Renal cortex interstitium (tissue), 11 donors: Measurements from ENCODE around the gene BCL7A. TPM values are rescaled to one million over a fixed set of nuclear protein-coding genes. Genes with fewer than 3 reads are reported as not detected.

Source experiments
- DNase-seq, 11 donors: peaks; one replicate each; pipeline ENCODE4 v3.0.0-alpha.2; 2013; ENCODE audit warnings: low read depth in 9 of 11, low spot score in 4 of 11; ENCODE audit errors: extremely low read depth in 1 of 11
- polyA plus RNA-seq, 3 donors: library from polyadenylated mRNA; unstranded; fragments of 120-200 nt; gene quantifications; one replicate each; pipeline ENCODE4 v1.2.1, GENCODE V29; 2013; ENCODE audit not compliant: insufficient read length in 3 of 3

The BCL7A gene
- polyA plus RNA-seq, 3 donors, result 37.5 to 41.7 (median 41.3) TPM

DNA sequence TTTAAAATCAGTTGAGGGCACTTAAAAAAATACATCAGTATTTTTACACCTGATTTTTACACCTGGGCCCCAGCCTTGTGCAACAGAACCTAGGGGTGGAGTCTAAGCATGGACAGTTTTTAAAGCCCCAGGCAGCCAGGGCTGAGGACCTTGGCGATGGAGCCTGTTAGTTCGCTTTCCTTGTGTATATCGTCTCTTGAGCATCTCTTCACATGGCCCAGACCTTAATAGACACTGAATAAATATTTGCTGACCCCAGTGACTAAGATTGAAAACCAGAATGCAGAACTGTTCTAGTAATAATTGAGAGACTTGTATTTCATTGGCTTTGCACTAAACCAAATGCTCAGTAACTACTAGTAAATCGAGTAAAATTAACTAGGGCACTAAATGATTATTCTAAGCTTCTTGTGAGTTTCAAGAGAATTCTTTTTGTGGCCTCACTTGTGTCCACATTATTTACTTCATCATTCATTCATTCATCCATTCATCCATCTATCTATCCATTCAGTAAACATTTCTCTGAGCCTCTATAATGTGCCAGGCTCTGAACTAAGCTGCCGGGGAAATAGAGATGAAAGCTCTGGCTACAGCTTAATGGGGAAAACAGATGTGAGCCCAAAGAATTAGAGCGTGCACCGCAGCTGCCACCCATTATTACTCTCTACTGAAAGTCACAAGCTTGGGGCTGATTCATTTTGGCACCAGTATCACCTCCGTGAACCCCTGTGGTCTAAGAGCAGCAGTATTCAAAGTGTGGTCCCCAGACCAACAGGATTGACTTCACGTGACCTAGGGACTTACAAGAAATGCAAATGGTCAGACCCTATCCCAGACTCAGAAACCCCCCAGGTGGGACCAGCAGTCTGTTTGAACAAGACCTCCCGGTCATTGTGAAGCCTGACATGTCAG, 30.7 kb upstream of the BCL7A start:
- DNase-seq, result no peak

DNA sequence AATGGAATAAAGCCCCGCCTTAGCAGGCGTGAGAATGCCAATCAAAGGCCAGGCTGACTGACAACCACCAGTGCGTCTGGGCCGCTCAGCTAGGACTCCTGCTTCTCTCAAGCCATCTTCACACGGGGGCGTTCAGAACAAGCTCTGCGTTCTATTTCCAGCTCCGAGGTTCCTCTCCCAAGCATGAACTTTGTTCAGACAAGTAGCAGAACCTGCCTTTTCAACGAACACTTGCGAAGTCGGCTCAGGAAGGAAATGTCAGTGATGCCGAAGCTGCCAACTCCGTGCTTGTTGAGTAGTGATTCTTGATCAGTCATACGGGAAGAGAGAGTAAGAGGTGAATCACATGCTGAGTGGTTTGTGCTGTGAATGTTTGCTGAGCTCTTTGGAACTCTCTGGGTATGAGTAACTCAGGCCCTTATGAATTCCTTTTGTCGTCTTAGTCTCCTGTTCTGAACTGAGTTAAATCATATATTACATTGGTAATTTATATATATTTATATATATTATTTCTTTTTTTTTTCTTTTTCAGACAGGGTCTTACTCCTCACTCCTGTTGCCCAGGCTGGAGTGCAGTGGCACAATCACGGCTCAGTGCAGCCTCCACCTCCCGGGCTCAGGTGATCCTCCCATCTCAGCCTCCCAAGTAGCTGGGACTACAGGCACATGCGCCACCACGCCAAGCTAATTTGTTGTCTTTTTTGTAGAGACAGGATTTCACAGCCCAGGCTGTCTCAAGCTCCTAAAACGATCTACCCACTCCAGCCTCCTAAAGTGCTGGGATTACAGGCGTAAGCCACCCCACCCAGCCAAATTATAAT, 29.4 kb upstream of the BCL7A start:
- DNase-seq, result no peak

DNA sequence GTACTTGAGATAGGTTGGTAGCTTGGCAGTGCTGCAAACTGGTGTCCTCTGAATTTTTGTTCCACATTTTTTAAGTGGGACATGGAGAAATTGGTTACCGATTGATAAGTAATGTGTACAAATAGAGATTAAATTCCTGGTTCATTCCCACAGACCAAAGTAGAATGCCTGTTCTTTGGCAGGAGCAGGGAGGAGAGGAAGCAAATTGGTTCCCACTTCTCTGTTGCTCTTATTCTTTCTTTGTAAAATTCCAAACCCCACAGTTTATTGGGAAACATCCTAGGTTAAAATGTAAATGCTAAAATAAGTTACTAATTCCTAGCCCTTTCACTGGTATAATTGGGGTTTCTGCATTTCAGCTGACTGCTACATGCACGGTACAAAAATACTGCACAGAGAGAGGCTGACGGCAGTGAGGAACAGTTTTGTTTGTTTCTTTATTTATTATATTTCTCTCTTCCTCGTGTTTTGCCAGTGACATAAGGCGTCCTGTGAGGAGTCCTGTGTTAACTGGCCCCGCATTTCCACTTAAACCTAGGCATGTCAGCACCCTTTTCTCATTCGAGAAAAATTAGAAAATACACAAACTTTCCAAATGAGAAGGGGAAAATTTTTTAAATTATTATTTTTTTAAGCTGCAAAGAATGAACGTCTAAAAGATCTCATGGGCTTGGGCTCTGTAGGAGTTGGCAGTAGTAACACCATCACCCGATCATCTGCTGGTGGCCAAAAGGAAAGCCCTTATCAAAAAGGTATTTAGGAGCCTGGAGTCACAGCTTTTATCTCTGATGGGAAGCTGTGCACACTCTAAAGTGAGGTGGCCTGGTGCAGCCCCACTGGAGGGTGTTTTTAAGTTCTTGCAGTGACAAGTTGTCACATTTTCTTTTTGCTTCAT, 25.4 kb upstream of the BCL7A start:
- DNase-seq, result no peak

DNA sequence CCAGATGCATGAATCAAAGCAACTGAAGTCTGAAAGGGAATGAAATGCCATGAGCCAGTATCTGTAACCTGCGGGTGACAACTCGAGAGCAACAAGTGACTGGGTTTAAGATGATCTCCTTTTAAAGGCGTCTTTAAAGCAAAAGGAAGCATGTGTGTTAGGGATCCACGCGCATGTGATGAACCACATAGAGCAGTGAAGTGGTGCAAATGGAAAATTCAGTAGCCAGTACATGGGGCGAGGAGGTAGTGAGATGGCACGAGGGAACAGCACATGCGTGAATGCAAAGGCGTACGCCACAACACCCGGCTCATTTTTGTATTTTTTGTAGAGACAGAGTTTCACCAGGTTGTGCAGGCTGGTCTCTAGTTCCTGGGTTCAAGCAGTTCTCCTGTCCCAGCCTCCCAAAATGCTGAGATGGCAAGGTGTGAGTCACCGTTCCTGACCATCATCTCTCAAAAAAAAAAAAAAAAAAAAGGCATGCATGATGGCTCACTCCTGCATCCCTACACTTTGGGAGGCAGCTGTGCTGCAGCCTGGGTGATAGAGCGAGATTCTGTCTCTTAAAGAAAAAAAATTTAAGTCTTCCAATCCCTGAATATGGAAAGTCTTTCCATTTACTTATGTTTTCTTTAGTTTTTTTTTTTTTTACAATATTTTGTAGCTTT, 24.6 kb upstream of the BCL7A start:
- no peak for DNase-seq

DNA sequence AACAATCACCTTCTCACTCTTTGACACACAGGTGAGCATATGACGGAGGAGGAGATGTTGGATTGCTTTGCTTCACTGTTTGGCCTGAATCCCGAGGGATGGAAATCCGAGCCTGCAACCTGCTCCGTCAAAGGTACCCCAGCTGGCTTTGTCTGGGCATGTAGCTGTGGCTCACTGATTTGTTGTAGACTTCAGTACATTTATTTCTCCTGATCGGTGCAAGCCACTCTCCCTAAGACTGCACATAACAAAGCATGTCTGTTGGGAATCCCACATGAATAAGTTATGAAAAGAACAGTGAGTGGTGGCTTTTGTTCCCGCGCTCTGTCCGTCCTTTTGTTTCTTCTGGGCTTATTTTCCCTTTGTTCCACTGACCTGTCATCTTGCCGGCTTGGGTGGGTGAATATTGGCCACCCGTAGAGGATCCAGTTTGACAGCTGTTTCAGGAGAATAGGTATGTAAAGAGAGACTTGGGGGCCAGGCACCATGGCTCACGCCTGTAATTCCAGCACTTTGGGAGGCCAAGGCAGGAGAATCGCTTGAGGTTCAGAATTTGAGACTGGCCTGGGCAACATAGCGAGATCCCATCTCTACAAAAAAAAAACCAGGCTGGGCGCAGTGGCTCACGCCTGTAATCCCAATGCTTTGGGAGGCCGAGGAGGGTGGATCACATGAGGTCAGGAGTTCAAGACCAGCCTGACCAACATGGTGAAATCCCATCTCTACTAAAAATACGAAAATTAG, 20.0 kb upstream of the BCL7A start:
- no peak for DNase-seq

DNA sequence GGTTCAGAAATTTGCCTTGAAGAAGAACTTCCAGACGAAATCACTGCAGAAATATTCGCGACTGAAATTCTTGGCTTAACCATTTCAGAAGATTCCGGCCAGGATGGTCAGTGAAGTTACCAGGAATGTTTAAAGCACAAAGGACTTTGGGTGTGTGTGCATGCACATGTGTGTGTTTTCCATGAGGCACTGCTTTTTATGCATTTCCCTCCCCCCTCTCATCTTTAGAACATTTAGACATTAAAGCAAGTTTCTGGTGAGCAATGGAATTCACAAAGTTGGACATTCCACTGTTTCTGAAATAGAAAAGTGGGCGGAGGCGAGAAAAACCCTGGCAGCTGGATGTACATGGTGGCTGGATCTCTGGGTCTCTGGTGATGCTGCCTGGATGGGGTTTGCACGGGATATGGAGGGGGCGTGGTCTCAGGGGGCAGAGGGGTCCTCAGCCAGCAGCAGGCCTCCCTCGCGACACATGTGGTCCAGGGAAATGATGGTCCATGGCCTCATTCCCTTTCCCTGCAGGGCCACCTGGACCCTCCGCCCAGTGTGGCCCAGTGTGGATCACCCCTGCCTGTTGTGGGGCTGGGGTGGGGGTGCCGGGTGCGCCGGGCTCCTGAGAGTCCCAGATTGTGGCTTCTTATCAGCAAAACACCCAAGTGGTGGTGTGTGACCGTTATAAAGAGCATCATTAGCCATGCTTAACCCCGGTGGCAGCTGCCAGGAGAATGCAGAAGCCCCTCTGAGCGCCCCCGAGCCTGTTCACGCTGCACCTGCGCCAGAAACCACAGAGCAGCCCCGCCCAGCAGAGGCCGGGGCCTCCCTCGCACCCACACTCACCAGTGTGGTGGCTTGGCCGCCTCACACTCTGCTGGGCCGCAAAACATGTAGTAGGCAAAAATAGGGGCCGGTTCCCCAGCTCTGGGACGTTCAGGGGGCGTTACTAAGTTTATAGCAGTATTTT, 17.8 kb upstream of the BCL7A start:
- DNase-seq, result no peak

DNA sequence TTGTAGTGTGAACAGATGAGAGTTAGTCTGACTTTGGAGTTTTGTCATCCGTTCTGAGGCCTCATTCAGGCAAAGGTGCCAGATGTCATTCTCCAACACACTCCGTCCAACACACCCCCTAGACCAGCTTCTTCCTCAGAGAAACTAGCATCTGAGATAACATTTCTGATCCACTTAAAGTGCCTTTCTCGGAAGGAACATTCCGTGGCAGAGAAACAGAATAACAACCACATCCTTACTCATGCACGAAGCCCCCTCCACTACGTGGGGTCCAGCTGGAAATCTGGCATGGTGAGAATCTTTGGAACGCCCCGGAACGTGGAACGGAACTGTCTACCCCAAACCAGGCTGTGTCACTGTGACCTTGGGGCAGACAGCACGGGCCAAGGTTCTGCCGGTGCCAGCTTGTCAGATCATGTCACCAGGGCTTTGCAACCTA, 17.0 kb upstream of the BCL7A start:
- no peak for DNase-seq

DNA sequence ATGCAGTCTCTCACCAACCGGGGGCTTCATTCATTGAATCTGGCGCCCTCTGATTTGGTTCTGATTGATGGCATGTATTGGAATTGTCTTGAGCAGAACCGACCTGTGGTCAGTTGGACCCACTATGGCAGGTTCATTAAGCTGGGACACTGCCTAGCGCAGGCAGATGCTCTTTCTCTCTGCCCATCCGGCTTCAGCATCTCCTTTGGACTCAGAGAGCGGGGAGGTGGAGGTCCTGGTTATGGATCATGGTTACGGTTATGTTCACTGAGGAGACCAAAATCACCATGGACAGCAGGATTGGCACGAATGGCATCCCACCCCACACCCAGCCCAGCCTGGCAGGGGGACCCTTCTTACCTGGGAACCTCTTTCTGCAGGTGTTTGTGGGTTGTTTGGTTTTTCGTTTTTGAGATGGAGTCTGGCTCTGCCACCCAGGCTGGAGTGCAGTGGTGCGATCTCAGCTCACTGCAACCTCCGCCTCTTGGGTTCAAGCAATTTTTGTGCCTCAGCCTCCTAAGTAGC, 16.4 kb upstream of the BCL7A start:
- no peak for DNase-seq

DNA sequence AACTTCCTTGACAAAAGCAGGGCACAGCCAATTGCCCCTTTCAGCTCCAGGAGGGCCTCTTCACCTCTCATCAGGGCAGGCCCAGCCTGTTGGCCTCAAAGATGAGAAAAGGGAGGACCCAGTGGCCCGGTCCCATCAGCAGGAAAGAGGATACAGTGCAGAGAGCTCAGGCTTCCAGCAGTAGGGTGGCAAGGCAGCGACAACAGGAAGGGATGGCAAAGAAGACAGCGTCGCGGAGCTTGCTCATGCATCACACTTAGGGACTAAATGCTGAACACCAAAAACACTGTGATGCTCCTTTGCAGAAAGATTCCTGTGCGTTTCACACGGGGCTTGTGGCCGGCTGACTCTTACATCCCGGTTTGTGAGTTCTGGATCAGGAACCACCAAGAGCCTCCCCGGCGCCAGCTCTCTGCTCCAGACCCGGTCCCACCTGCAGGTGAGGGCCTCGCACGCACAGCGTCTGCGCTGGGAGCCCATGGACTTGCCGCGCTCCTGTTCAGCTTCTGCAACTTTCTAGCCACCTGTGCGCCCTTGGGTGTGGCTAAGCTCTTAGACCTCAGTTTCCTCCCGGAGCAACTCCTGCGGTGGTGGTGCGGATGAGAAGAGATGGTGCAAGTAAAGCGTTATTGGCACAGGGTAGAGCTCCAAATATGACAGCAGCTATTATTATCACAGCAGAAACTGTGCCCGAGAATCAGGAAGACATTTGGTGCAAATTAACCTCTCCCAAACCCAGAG, 15.3 kb upstream of the BCL7A start:
- DNase-seq, result no peak

DNA sequence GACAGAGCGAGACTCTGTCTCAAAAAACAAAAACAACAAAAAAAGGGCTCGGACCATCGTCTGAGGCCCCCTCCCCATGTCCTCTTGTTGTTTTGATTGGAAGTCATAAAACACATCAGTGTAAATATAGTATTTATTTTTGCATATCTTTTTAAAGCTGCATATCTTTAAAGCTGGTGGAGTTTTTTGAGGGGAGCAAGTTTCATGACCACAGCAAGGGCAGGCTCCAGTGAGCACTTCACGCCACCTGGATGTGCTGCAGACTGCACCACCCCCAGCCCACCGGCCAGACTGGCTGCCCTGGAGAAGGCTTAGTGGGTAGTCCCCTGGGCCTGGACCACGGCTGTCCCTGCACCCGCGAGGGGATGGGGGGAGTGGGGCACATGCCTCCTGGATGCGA, 11.9 kb upstream of the BCL7A start:
- no peak for DNase-seq

DNA sequence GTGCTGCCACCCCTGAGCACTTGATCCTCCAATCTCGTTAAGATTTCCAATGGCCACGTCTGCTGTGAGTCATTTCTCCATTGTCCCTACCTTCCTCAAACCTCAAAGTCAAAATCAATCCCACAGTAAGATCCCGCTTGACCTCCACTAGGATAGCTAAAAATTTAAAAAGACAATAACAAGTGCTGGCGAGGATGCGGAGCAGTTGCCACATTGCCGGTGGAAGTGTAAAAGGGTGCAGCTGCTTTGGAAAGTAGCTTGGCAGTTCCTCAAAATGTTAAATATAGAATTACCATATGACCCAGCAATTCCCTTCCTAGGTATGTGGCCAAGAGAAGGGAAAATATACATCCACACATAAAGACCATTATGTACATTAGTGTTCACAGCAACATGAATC, 9.5 kb upstream of the BCL7A start:
- no peak for DNase-seq

DNA sequence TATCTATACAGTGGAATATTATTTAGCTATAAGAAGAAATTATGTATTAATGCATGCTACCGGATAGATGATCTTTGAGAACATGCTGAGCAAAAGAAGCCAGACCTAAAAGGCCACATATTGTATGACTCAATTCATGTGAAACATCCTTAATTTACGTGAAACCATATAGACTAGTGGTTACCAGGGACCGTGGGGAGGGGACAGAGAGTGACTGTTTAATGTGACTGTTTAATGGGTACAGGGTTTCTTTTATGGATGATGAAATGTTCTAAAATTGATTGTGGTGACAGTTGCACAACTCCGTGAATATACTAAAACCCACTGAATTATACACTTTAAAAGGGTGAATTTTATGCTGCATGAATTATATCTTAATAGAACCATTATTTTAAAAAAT, 8.5 kb upstream of the BCL7A start:
- DNase-seq, result no peak

DNA sequence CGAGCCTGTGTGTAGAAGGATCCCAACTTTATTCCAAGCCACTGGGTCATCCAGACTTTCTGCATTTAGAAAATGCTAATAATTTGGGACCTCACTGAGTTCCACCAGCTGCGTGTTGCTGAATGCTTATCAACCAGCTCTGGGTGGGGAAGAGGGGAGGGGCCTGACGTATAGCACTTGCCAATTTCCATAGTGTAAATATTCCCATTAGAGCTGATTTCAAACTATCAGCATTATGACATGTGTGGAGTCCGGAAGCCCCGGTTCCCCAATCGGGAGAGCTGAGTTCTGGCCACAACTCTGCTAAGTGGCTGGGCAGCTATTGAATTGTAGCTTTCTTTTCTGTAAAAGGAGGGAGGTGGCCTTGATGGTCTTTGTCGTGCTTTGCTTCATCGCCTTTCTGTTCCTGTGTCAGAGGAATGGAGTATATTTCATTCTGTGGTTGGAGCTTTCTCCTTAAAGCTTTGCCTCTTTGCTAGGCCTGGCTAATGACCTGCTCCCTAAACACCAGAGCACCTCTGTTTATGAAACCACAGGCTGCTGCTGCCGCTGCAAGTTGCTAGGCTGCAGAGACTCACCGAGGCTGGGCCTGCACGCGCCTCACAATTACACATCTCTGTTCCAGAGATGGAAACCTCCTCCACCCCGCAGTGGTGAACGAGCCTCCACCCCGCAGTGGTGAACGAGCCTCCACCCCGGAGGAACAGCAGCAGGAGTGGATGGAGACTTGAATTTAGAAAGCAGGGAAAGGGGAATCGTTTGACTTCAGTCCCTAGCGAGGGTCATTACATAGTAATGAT, 7.7 kb upstream of the BCL7A start:
- DNase-seq, result no peak

DNA sequence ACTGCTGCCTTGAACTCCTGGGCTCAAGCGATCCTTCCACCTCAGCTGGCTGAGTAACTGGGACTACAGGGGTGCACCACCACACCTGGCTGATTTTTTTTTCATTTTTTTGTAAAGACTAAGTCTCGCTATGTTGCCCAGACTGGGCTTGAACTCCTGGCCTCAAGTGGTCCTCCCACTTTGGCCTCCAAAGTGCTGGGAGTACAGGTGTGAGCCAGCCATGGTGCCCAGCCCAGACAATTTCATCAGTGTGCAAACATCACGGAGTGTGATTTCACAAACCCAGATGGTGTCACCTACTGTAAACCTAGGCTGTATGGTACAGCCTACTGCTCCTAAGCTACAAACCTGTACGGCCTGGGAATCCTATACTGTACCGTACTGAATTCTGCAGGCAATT, 6.9 kb upstream of the BCL7A start:
- no peak for DNase-seq

DNA sequence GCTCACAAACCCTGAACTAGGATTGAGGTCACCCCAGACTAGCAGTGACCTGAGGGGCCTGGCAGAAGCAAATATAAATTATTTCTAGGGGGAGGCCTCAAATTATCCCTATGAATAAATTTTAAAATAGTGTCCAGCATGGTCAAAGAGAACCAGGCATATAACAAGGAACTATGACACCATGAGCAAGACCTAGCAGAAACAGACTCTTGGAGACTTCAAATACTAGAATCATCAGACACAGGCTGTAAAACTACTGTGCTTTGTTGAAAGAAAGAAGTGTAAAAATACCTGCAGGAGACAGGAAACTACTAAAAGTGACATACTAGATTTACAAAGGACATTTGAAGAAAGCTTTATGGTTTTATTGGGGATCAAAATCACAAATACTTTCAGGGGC, 3.2 kb upstream of the BCL7A start:
- no peak for DNase-seq
